Measurements from ENCODE around the gene SLC16A8. TPM values are rescaled to one million over a fixed set of nuclear protein-coding genes. Genes with fewer than 3 reads are reported as not detected.

SLC16A8 gene
- total RNA-seq, 1 experiment from 2014 or later, result 1.1 TPM

DNA sequence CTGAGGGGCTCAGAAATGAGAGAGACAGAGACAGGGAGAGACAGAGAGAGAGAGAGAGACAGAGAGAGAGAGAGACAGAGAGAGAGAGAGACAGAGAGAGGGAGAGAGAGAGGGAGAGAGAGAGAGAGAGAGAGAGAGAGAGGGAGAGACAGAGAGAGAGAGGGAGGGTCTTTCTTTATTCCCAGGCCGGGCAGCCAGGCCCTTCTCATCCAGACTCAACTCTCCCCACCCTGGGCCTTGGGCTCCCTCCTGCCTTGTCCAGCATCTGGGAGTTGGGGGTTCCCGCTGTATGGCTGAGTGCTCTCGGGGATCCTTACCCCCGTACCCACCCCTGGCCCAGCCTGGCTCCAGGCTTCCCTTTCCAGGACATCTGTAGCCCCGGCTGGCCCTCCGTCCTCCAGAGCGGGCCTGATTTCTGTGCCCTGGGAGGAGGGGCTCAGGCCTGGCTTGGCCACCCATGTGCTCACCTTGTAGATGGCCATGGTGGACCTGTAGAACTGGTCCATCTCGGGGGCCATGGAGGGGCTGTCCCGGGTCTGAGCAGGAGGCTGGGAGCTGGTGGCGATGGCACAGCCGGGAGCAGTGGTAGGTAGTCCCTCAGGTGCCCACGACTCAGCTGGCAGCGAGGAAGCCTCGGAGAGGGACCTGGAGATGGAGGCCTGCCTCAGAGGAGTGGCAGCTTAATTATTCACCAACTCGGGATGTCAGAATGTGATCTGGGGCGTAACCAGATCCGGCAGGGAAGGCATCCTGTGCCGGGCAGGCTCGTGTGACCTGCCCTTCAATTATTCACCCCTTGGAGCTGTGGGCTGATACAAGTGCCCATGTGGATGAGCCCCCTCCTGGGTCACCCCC lies 26.3 kb upstream of the SLC16A8 start, which contains the start of gene BAIAP2L2:
TSS of gene BAIAP2L2 (minus strand) at position 677 of the 855 bp plus-strand sequence. CDS start at position 518, 159 bp downstream.
- Histone ChIP-seq H2BK15ac (ENCODE audit: low read depth, low read length) (no peak within 1 kb of the TSS), H2BK12ac (ENCODE audit: insufficient read length, low read depth, low read length) (no peak within 1 kb of the TSS), H3K4me1 (ENCODE audit: insufficient read depth, low read length) (no peaks in the 10 kb centered on the region), H2BK120ac (ENCODE audit: low read depth, low read length, poor library complexity, severe bottlenecking) (no peak within 1 kb of the TSS), H3K9ac (ENCODE audit: extremely low read depth, insufficient read length, low read length) (no peak within 1 kb of the TSS), H4K8ac (replicated peaks; ENCODE audit: insufficient read length, low read depth, low read length) (no peak within 1 kb of the TSS), H3K14ac (ENCODE audit: insufficient read depth, low read length) (no peak within 1 kb of the TSS; the same call in 1 of the 2 replicates), H3T11ph (ENCODE audit: low read length) (no peak within 1 kb of the TSS), H3K79me2 (ENCODE audit: insufficient read depth, low read length) (no peaks in the 10 kb centered on the region), H3K27me3 (ENCODE audit: insufficient read depth, low read length) (no peaks in the 10 kb centered on the region), H4K91ac (ENCODE audit: insufficient read length, low read depth, low read length) (no peak within 1 kb of the TSS), H3K18ac (ENCODE audit: insufficient read length, low read depth, low read length) (no peak within 1 kb of the TSS), H4K20me1 (ENCODE audit: control insufficient read depth, insufficient read depth, insufficient read length) (peaks cover 2% of the 10 kb centered on the region), H2BK20ac (ENCODE audit: low read depth, low read length, poor library complexity, severe bottlenecking) (no peak within 1 kb of the TSS), H3K4me2 (ENCODE audit: insufficient read depth, insufficient read length, low read length) (no peak within 1 kb of the TSS), H2AK5ac (ENCODE audit: insufficient read length, low read length) (no peak within 1 kb of the TSS), H3K9me3 (ENCODE audit: control insufficient read depth, low read depth, low read length) (no peaks in the 10 kb centered on the region), H3K23me2 (ENCODE audit: insufficient read length, low read depth, low read length, poor library complexity, severe bottlenecking) (no peaks in the 10 kb centered on the region), H4K5ac (ENCODE audit: insufficient read length, low read depth, low read length) (no peak within 1 kb of the TSS), H3K56ac (ENCODE audit: insufficient read length, low read depth, low read length) (no peak within 1 kb of the TSS), H3K27ac (ENCODE audit: insufficient read length, low read depth, low read length) (no peak within 1 kb of the TSS), H3K79me1 (ENCODE audit: insufficient read depth, low read depth, low read length, poor library complexity, severe bottlenecking) (no peaks in the 10 kb centered on the region), H2AFZ (ENCODE audit: low read length) (no peak within 1 kb of the TSS), H3K4ac (ENCODE audit: low read depth, low read length) (no peak within 1 kb of the TSS), H2BK5ac (ENCODE audit: insufficient read length, low read length) (no peak within 1 kb of the TSS), H3K23ac (ENCODE audit: insufficient read length, low read depth, low read length) (no peak within 1 kb of the TSS)
- H3K4me3 Mint-ChIP-seq, result no peak within 1 kb of the TSS
- H3K36me3 Mint-ChIP-seq (ENCODE audit: insufficient read depth in 1 of 3, low read depth in 3 of 3), result peaks cover 0 to 2% (median 2%) of the 10 kb centered on the region in 3 experiments; a peak in 5 of 7 replicates
- DNase-seq, result peak; percentile 40
- TF ChIP-seq, protein P1, sequence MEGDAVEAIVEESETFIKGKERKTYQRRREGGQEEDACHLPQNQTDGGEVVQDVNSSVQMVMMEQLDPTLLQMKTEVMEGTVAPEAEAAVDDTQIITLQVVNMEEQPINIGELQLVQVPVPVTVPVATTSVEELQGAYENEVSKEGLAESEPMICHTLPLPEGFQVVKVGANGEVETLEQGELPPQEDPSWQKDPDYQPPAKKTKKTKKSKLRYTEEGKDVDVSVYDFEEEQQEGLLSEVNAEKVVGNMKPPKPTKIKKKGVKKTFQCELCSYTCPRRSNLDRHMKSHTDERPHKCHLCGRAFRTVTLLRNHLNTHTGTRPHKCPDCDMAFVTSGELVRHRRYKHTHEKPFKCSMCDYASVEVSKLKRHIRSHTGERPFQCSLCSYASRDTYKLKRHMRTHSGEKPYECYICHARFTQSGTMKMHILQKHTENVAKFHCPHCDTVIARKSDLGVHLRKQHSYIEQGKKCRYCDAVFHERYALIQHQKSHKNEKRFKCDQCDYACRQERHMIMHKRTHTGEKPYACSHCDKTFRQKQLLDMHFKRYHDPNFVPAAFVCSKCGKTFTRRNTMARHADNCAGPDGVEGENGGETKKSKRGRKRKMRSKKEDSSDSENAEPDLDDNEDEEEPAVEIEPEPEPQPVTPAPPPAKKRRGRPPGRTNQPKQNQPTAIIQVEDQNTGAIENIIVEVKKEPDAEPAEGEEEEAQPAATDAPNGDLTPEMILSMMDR (conservative IDR thresholded peaks at IDR 0.05), result no peak
- no peaks in the 10 kb centered on the region; the same call in 1 of the 2 replicates for H3K27me3 Mint-ChIP-seq (ENCODE audit: low read depth)
- no CpG with 5 or more reads among the region's 19 CpGs for WGBS (ENCODE audit: extremely low coverage, insufficient read length, low lambda C conversion rate)
- peak within 1 kb of the TSS in 1 of 3 experiments; percentile 81; a peak in 2 of 7 replicates for H3K27ac Mint-ChIP-seq
- peaks cover 2 to 13% of the 10 kb centered on the region in 2 experiments for H3K4me1 Mint-ChIP-seq
- H3K9me3 Mint-ChIP-seq, result peaks cover 0 to 3% of the 10 kb centered on the region in 2 experiments; a peak in 1 of 5 replicates
